ENCODE measurements around the gene OR52J3. TPM values are rescaled to one million over a fixed set of nuclear protein-coding genes. Genes with fewer than 3 reads are reported as not detected.

The OR52J3 gene
- total RNA-seq, 1 experiment from 2014 or later = not detected

GRCh38 chr11:5036669-5037068, 9.7 kb upstream of the OR52J3 start:
- Histone ChIP-seq H3K27ac (ENCODE audit: low read depth, low read length, poor library complexity, severe bottlenecking) (no peak overlapping the region), H3K9me3 (ENCODE audit: low read depth, low read length, poor library complexity, severe bottlenecking) (no peaks in the 10 kb centered on the region), H3K4me3 (ENCODE audit: low read depth, low read length, poor library complexity, severe bottlenecking) (no peak overlapping the region), H3K27me3 (replicated peaks; ENCODE audit: insufficient read depth, low read depth, low read length, poor library complexity) (no peaks in the 10 kb centered on the region), H3K4me1 (ENCODE audit: insufficient read depth, low read length, poor library complexity, severe bottlenecking) (no peaks in the 10 kb centered on the region), H3K36me3 (ENCODE audit: insufficient read depth, low read length, poor library complexity, severe bottlenecking) (no peaks in the 10 kb centered on the region)
- BruUV-seq (replicated peaks) = no TSS peak
- ChIA-PET CTCF (no interaction called here), POLR2A (ENCODE audit: low non-redundant PET) (no interaction called here)
- no peak for DNase-seq (ENCODE audit: low spot score)
- TF ChIP-seq EZH2 (IDR thresholded peaks at IDR 0.05; ENCODE audit: borderline replicate concordance, low read depth, low read length, poor library complexity, severe bottlenecking) = no peak
- TF ChIP-seq CTCF (conservative IDR thresholded peaks at IDR 0.05; ENCODE audit: low read depth, low read length) = no peak
- intact Hi-C loops (cut with micrococcal nuclease; ENCODE audit: unreplicated experiment) = no loop called here

- Histone ChIP-seq H3K27me3 (replicated peaks; ENCODE audit: insufficient read depth, low read depth, low read length, poor library complexity) (no peaks in the 10 kb centered on the region), H3K4me3 (ENCODE audit: low read depth, low read length, poor library complexity, severe bottlenecking) (no peak overlapping the region), H3K36me3 (ENCODE audit: insufficient read depth, low read length, poor library complexity, severe bottlenecking) (no peaks in the 10 kb centered on the region), H3K9me3 (ENCODE audit: low read depth, low read length, poor library complexity, severe bottlenecking) (no peaks in the 10 kb centered on the region), H3K4me1 (ENCODE audit: insufficient read depth, low read length, poor library complexity, severe bottlenecking) (no peaks in the 10 kb centered on the region), H3K27ac (ENCODE audit: low read depth, low read length, poor library complexity, severe bottlenecking) (no peak overlapping the region)
- no TSS peak for BruUV-seq (replicated peaks)
- DNase-seq (ENCODE audit: low spot score) = no peak
- ChIA-PET POLR2A (ENCODE audit: low non-redundant PET) (no interaction called here), CTCF (no interaction called here)
- no peak for TF ChIP-seq CTCF (conservative IDR thresholded peaks at IDR 0.05; ENCODE audit: low read depth, low read length)
- no peak for TF ChIP-seq EZH2 (IDR thresholded peaks at IDR 0.05; ENCODE audit: borderline replicate concordance, low read depth, low read length, poor library complexity, severe bottlenecking)
- intact Hi-C loops (cut with micrococcal nuclease; ENCODE audit: unreplicated experiment) = no loop called here
These were observed 8.4 kb upstream of the OR52J3 start for GRCh38 chr11:5037926-5038325.

GRCh38 chr11:5038341-5038740, 8.0 kb upstream of the OR52J3 start:
- TF ChIP-seq CTCF (conservative IDR thresholded peaks at IDR 0.05; ENCODE audit: low read depth, low read length) (no peak), EZH2 (IDR thresholded peaks at IDR 0.05; ENCODE audit: borderline replicate concordance, low read depth, low read length, poor library complexity, severe bottlenecking) (no peak)
- H3K27me3 ChIP-seq (replicated peaks; ENCODE audit: insufficient read depth, low read depth, low read length, poor library complexity) = no peaks in the 10 kb centered on the region
- no peaks in the 10 kb centered on the region for H3K9me3 ChIP-seq (ENCODE audit: low read depth, low read length, poor library complexity, severe bottlenecking)
- no peak overlapping the region for H3K4me3 ChIP-seq (ENCODE audit: low read depth, low read length, poor library complexity, severe bottlenecking)
- no peaks in the 10 kb centered on the region for H3K4me1 ChIP-seq (ENCODE audit: insufficient read depth, low read length, poor library complexity, severe bottlenecking)
- POLR2A ChIA-PET (ENCODE audit: low non-redundant PET) = no interaction called here
- H3K27ac ChIP-seq (ENCODE audit: low read depth, low read length, poor library complexity, severe bottlenecking) = no peak overlapping the region
- DNase-seq (ENCODE audit: low spot score) = no peak
- intact Hi-C loops (cut with micrococcal nuclease; ENCODE audit: unreplicated experiment) = no loop called here
- H3K36me3 ChIP-seq (ENCODE audit: insufficient read depth, low read length, poor library complexity, severe bottlenecking) = no peaks in the 10 kb centered on the region
- no TSS peak for BruUV-seq (replicated peaks)
- CTCF ChIA-PET = no interaction called here
